ENCODE data around the gene PRM1. TPM values are rescaled to one million over a fixed set of nuclear protein-coding genes. Genes with fewer than 3 reads are reported as not detected.
A peak's percentile ranks its signal among the peaks of the same experiment; 100 is the strongest.

Gene PRM1
- total and polyA plus RNA-seq, 4 donors, result not detected

DNA sequence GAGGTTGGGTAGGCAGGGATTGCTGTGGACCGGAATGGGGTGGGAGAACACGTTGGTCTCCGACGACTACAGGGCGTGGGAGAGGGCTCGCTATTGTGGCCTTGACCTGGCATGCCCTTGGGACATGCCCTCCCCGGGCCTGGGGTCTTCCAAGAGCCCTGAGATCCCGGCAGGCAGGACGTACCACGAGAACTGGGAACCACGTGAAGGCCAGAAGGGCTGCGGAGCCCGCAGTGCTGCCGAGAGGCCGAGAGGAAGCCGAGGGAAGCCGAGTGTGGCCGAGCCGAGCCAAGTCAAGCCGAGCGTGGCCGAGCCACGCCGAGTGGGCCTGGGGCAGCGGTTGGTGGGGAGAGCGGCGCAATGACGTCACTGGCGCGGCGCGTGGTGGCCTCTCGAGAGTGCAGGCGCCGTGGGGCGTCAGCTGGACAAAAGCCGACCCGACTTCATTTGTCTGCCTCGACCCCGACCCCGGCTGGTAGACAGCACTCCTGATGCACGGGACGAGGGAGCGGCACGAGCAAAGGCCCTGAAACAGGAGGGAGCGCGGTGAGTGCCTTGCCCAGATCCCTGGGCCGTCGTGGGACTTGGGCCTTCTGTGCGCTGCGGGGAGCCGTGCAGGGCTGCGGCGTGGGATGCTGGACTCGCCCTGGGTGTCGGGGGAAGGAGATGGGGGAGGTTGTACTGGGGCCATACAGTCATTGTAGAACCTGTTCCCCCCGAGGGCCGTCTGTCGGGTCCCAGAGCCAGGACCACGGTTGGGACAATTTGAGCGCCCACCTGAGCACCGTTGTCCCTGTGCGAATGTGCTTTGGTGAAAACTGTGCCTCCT lies 31.7 kb downstream of the PRM1 start:
- TF ChIP-seq, protein P1, sequence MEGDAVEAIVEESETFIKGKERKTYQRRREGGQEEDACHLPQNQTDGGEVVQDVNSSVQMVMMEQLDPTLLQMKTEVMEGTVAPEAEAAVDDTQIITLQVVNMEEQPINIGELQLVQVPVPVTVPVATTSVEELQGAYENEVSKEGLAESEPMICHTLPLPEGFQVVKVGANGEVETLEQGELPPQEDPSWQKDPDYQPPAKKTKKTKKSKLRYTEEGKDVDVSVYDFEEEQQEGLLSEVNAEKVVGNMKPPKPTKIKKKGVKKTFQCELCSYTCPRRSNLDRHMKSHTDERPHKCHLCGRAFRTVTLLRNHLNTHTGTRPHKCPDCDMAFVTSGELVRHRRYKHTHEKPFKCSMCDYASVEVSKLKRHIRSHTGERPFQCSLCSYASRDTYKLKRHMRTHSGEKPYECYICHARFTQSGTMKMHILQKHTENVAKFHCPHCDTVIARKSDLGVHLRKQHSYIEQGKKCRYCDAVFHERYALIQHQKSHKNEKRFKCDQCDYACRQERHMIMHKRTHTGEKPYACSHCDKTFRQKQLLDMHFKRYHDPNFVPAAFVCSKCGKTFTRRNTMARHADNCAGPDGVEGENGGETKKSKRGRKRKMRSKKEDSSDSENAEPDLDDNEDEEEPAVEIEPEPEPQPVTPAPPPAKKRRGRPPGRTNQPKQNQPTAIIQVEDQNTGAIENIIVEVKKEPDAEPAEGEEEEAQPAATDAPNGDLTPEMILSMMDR (IDR thresholded peaks at IDR 0.05; ENCODE audit: control extremely low read depth, extremely low read depth), result no peak
- H3K9ac ChIP-seq (ENCODE audit: insufficient read depth in 1 of 2, low read length in 2 of 2), result no peak overlapping the region
- no peak overlapping the region for H3K27ac ChIP-seq (ENCODE audit: low read depth in 1 of 2, low read length in 1 of 2)
- peak in 1 of 3 donors; percentile 16 for DNase-seq
- peaks cover 0 to 25% (median 10%) of the 10 kb centered on the region in 4 donors for H3K36me3 ChIP-seq (ENCODE audit: control insufficient read depth in 4 of 4, insufficient read depth in 4 of 4, low read length in 4 of 4)
- WGBS, 2 donors, result 94 to 95% methylated on average over 63 of the region's 63 CpGs
- no peak for ATAC-seq (ENCODE audit: insufficient read depth, low FRiP score)
- no peaks in the 10 kb centered on the region for H3K9me3 ChIP-seq (ENCODE audit: control insufficient read depth in 4 of 4, insufficient read depth in 3 of 4, low read length in 3 of 4)
- H3K27me3 ChIP-seq (ENCODE audit: control insufficient read depth in 3 of 3, insufficient read depth in 3 of 3, low read length in 2 of 3), result no peaks in the 10 kb centered on the region
- no peak overlapping the region for H3K4me3 ChIP-seq
- H3K4me1 ChIP-seq (ENCODE audit: control insufficient read depth in 5 of 5, insufficient read depth in 5 of 5, low read length in 5 of 5), result peaks cover 0 to 26% (median 4%) of the 10 kb centered on the region in 5 donors

- H3K4me3 ChIP-seq, result no peak overlapping the region
- H3K27ac ChIP-seq (ENCODE audit: low read depth in 1 of 2, low read length in 1 of 2), result no peak overlapping the region
- WGBS, 2 donors, result 93 to 95% methylated on average over 8 of the region's 8 CpGs
- ATAC-seq (ENCODE audit: insufficient read depth, low FRiP score) (no peak), DNase-seq (no peak)
- no peak overlapping the region for H3K9ac ChIP-seq (ENCODE audit: insufficient read depth in 1 of 2, low read length in 2 of 2)
- H3K36me3 ChIP-seq (ENCODE audit: control insufficient read depth in 4 of 4, insufficient read depth in 4 of 4, low read length in 4 of 4), result peaks cover 0 to 12% (median 4%) of the 10 kb centered on the region in 4 donors
- peaks cover 0 to 15% (median 2%) of the 10 kb centered on the region in 5 donors for H3K4me1 ChIP-seq (ENCODE audit: control insufficient read depth in 5 of 5, insufficient read depth in 5 of 5, low read length in 5 of 5)
- TF ChIP-seq, protein P1 (IDR thresholded peaks at IDR 0.05; ENCODE audit: control extremely low read depth, extremely low read depth), result no peak
- H3K9me3 ChIP-seq (ENCODE audit: control insufficient read depth in 4 of 4, insufficient read depth in 3 of 4, low read length in 3 of 4), result no peaks in the 10 kb centered on the region
- no peaks in the 10 kb centered on the region for H3K27me3 ChIP-seq (ENCODE audit: control insufficient read depth in 3 of 3, insufficient read depth in 3 of 3, low read length in 2 of 3)
Measured at GRCh38 chr16:11248133-11248532, 33.0 kb downstream of the PRM1 start.

- H3K4me1 ChIP-seq (ENCODE audit: control insufficient read depth in 5 of 5, insufficient read depth in 5 of 5, low read length in 5 of 5), result no peaks in the 10 kb centered on the region
- H3K36me3 ChIP-seq (ENCODE audit: control insufficient read depth in 4 of 4, insufficient read depth in 4 of 4, low read length in 4 of 4), result peaks cover 0 to 3% (median 0%) of the 10 kb centered on the region in 4 donors
- DNase-seq, result no peak
- ATAC-seq (ENCODE audit: insufficient read depth, low FRiP score), result no peak
- H3K9me3 ChIP-seq (ENCODE audit: control insufficient read depth in 4 of 4, insufficient read depth in 3 of 4, low read length in 3 of 4), result no peaks in the 10 kb centered on the region
- TF ChIP-seq, protein P1 (IDR thresholded peaks at IDR 0.05; ENCODE audit: control extremely low read depth, extremely low read depth), result no peak
- no peak overlapping the region for H3K27ac ChIP-seq (ENCODE audit: low read depth in 1 of 2, low read length in 1 of 2)
- no peak overlapping the region for H3K9ac ChIP-seq (ENCODE audit: insufficient read depth in 1 of 2, low read length in 2 of 2)
- no peaks in the 10 kb centered on the region for H3K27me3 ChIP-seq (ENCODE audit: control insufficient read depth in 3 of 3, insufficient read depth in 3 of 3, low read length in 2 of 3)
- H3K4me3 ChIP-seq, result no peak overlapping the region
Measured at GRCh38 chr16:11245988-11246387, 35.1 kb downstream of the PRM1 start.

All from lung (tissue), 12 donors.